Measurements from ENCODE around the gene GHR.
"Not testable (repeated sequence)": the region's sequence is repeated elsewhere in the genome, so short reads cannot be mapped to it uniquely, and the experiment has no call there.

Gene GHR

GRCh38 chr5:42566652-42567295 is 143.5 kb downstream of the GHR start:
- no peak for DNase-seq (ENCODE audit: low read depth in 4 of 4, low spot score in 1 of 4)

GRCh38 chr5:42569325-42569724 is 146.1 kb downstream of the GHR start:
- DNase-seq (ENCODE audit: low read depth in 4 of 4, low spot score in 1 of 4) = no peak

- DNase-seq (ENCODE audit: low read depth in 4 of 4, low spot score in 1 of 4) = no peak
Measured at GRCh38 chr5:42569953-42570548, 146.8 kb downstream of the GHR start.

- DNase-seq (ENCODE audit: low read depth in 4 of 4, low spot score in 1 of 4) = no peak
Measured at GRCh38 chr5:42570966-42571960, 148.0 kb downstream of the GHR start.

GRCh38 chr5:42572313-42572712 is 149.1 kb downstream of the GHR start:
- DNase-seq (ENCODE audit: low read depth in 4 of 4, low spot score in 1 of 4) = no peak

GRCh38 chr5:42573386-42573785 is 150.1 kb downstream of the GHR start:
- DNase-seq (ENCODE audit: low read depth in 4 of 4, low spot score in 1 of 4) = no peak

- not testable (repeated sequence) for DNase-seq (ENCODE audit: low read depth in 4 of 4, low spot score in 1 of 4)
Measured at GRCh38 chr5:42575914-42576313, 152.7 kb downstream of the GHR start.

- not testable (repeated sequence) for DNase-seq (ENCODE audit: low read depth in 4 of 4, low spot score in 1 of 4)
Measured at GRCh38 chr5:42578901-42579300, 155.7 kb downstream of the GHR start.

- DNase-seq (ENCODE audit: low read depth in 4 of 4, low spot score in 1 of 4) = no peak
Measured at GRCh38 chr5:42579320-42579719, 156.1 kb downstream of the GHR start.

- no peak for DNase-seq (ENCODE audit: low read depth in 4 of 4, low spot score in 1 of 4)
Measured at GRCh38 chr5:42581845-42582244, 158.6 kb downstream of the GHR start.

GRCh38 chr5:42582723-42583122 is 159.5 kb downstream of the GHR start:
- DNase-seq (ENCODE audit: low read depth in 4 of 4, low spot score in 1 of 4) = no peak

- DNase-seq (ENCODE audit: low read depth in 4 of 4, low spot score in 1 of 4) = peak in 2 of 4 experiments; percentile 1 to 4
Measured at GRCh38 chr5:42583322-42583721, 160.1 kb downstream of the GHR start.

- no peak for DNase-seq (ENCODE audit: low read depth in 4 of 4, low spot score in 1 of 4)
Measured at GRCh38 chr5:42586625-42587024, 163.4 kb downstream of the GHR start.

GRCh38 chr5:42587096-42587723 is 164.0 kb downstream of the GHR start:
- DNase-seq (ENCODE audit: low read depth in 4 of 4, low spot score in 1 of 4) = no peak

- DNase-seq (ENCODE audit: low read depth in 4 of 4, low spot score in 1 of 4) = no peak
Measured at GRCh38 chr5:42590566-42590965, 167.3 kb downstream of the GHR start.

- no peak for DNase-seq (ENCODE audit: low read depth in 4 of 4, low spot score in 1 of 4)
Measured at GRCh38 chr5:42591015-42591414, 167.8 kb downstream of the GHR start.

- DNase-seq (ENCODE audit: low read depth in 4 of 4, low spot score in 1 of 4) = no peak
Measured at GRCh38 chr5:42592401-42593140, 169.3 kb downstream of the GHR start.

GRCh38 chr5:42593591-42593990 is 170.4 kb downstream of the GHR start:
- DNase-seq (ENCODE audit: low read depth in 4 of 4, low spot score in 1 of 4) = no peak

- DNase-seq (ENCODE audit: low read depth in 4 of 4, low spot score in 1 of 4) = no peak
Measured at GRCh38 chr5:42595597-42595996, 172.4 kb downstream of the GHR start.

GRCh38 chr5:42596817-42597216 is 173.6 kb downstream of the GHR start:
- DNase-seq (ENCODE audit: low read depth in 4 of 4, low spot score in 1 of 4) = no peak
